AG08395 (cell line): Measurements from ENCODE around the gene SCAF4.
"Not testable (repeated sequence)": the region's sequence is repeated elsewhere in the genome, so short reads cannot be mapped to it uniquely, and the experiment has no call there.

Experiments used
- DNase-seq: peaks from one replicate; pipeline ENCODE4 v3.0.0; 2012; ENCODE audit warnings: mixed read lengths, low spot score

SCAF4 gene, protein sequence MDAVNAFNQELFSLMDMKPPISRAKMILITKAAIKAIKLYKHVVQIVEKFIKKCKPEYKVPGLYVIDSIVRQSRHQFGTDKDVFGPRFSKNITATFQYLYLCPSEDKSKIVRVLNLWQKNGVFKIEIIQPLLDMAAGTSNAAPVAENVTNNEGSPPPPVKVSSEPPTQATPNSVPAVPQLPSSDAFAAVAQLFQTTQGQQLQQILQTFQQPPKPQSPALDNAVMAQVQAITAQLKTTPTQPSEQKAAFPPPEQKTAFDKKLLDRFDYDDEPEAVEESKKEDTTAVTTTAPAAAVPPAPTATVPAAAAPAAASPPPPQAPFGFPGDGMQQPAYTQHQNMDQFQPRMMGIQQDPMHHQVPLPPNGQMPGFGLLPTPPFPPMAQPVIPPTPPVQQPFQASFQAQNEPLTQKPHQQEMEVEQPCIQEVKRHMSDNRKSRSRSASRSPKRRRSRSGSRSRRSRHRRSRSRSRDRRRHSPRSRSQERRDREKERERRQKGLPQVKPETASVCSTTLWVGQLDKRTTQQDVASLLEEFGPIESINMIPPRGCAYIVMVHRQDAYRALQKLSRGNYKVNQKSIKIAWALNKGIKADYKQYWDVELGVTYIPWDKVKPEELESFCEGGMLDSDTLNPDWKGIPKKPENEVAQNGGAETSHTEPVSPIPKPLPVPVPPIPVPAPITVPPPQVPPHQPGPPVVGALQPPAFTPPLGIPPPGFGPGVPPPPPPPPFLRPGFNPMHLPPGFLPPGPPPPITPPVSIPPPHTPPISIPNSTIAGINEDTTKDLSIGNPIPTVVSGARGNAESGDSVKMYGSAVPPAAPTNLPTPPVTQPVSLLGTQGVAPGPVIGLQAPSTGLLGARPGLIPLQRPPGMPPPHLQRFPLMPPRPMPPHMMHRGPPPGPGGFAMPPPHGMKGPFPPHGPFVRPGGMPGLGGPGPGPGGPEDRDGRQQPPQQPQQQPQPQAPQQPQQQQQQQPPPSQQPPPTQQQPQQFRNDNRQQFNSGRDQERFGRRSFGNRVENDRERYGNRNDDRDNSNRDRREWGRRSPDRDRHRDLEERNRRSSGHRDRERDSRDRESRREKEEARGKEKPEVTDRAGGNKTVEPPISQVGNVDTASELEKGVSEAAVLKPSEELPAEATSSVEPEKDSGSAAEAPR

GRCh38 chr21:31731857-31732596 is at the start of gene SCAF4:
SCAF4 (minus strand) TSS chr21:31732118; CDS start chr21:31731692, 426 bp downstream.
- DNase-seq: peak; percentile 97

DNA sequence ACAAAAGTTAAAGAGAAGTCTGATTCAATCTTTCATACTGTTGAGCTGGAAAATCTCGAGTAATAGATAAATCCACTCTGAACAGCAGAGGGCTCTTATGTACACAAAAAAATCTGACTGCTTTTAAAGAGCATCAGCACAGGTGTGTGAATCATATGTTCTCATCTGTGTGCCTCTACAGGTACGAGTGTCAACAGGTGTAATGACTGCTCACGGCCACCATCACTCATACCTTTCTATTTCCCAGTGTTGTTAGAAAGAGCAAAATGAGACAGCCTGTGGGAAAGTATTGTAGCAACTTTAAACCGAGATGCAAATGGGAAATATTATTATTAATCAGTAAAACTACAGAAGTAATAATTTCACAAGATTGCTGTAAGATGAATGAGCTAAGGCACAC is 49.0 kb upstream of the SCAF4 start:
- no peak for DNase-seq

GRCh38 chr21:31778546-31778945 is 46.6 kb upstream of the SCAF4 start:
- no peak for DNase-seq

DNA sequence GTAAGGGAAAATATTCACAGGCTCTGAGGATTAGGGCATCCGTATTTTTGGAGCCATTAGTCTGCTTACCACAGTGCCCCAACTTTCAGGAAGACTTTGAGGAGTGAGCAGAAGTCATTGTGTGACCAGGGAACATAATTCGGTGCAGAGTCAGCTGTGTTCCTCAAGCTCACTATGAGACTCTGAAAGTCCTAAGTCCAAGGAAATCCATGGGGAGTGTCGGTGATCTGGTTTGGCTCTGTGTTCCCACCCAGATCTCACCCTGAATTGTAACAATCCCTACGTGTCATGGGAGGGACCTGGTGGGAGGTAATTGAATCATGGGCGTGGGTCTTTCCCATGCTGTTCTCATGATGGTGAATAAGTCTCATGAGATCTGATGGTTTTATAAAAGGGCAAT is 45.9 kb upstream of the SCAF4 start:
- DNase-seq: no peak

DNA sequence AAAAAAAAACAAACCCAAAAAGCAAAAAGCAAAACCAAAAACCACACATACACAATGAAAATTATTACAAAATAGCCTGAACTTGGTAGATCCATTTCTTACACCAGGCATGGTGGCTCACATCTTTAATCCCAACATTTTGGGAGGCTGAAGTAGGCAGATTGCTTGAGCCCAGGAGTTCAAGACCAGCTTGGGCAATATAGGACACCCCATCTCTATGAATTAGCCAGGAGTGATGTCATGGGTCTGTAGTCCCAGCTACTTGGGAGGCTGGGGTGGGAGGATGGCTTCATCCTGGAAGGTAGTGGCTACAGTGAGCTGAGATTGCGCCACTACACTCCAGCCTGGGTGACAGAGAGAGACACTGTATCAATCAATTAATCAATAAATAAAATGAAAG is 42.1 kb upstream of the SCAF4 start:
- no peak for DNase-seq

- no peak for DNase-seq
Observed at GRCh38 chr21:31772674-31773555, 41.0 kb upstream of the SCAF4 start.

- no peak for DNase-seq
Observed at GRCh38 chr21:31771685-31772084, 39.8 kb upstream of the SCAF4 start.

GRCh38 chr21:31768710-31769109 is 36.8 kb upstream of the SCAF4 start:
- DNase-seq: no peak

DNA sequence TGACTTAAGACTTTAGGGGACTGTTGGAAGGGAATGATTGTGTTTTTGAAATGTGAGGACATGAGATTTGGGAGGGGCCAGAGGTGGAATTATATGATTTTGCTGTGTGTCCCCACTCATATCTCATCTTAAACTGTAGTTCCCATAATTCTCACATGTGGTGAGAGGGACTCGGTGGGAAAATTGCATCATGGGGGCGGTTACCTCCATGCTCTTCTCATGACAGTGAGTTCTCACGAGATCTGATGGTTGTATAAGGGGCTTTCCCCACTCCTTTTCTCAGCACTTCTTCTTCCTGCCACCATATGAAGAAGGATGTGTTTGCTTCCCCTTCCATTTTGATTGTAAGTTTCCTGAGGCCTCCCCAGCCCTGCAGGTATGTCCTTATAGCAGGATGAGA is 35.0 kb upstream of the SCAF4 start:
- no peak for DNase-seq

GRCh38 chr21:31765850-31766249 is 33.9 kb upstream of the SCAF4 start:
- DNase-seq: not testable (repeated sequence)

GRCh38 chr21:31760931-31761330 is 29.0 kb upstream of the SCAF4 start:
- DNase-seq: no peak

DNA sequence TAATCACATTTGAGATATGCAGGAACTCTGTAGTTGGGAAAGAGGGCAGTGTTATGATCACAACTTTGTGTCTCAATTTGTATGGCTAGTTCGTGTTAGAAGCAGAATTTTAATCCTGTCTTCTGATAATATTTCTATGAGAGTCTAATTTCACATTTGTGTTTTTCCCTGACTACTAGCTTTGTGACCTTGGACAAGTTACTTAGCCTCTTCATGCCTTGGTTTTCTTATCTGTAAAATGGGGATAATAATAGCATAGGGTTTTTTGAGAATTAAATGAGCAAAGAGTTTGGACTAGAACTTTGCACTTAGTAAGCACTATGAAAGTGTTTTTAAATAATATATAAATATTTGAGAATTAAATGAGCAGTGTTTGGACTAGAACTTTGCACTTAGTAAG is 24.9 kb upstream of the SCAF4 start:
- no peak for DNase-seq

GRCh38 chr21:31755027-31755426 is 23.1 kb upstream of the SCAF4 start:
- no peak for DNase-seq

GRCh38 chr21:31754708-31754960 is 22.7 kb upstream of the SCAF4 start:
- no peak for DNase-seq

GRCh38 chr21:31753949-31754707 is 22.2 kb upstream of the SCAF4 start:
- no peak for DNase-seq

DNA sequence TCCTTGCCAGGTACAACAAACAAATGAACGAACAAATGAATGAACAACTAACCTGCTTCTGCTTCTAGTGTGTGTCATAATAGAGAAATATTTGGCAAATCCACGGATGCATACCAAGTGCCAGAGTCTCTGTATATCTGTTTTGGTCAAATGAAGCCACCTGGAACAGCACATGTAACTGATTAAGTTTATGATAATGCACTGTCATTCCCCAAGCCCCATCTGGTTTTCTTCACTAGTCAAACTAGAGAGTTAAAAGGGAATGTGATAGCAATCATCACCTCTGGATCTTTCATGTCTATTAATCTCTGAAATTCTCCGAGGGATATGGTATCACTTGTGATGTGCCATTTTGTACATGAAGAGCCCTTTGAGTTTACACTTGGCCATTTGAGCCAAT is 21.0 kb upstream of the SCAF4 start:
- DNase-seq: no peak

DNA sequence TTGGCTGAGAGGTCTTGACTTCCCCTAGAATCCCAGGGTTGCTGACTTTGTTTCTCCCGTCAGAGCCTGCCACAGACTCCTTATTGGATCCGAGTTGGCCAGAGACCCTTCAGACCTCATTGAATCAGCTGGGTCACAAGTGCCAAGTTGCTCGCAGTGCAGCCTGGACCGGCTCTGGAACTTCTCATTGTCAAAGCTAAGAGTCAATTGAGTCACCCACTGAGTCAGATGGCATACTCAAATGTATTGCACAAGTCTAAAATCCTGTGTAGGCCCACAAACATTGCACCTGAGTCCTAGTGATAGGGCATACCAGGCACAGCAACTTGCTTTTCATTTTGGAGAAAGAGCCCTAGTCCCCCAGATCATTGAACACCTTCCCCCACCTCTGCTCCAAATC is 20.4 kb upstream of the SCAF4 start:
- DNase-seq: peak; percentile 48

GRCh38 chr21:31750843-31751242 is 18.9 kb upstream of the SCAF4 start:
- peak; percentile 39 for DNase-seq

- DNase-seq: no peak
Observed at GRCh38 chr21:31744182-31744800, 12.4 kb upstream of the SCAF4 start.

GRCh38 chr21:31743712-31744111 is 11.8 kb upstream of the SCAF4 start:
- DNase-seq: no peak
